Neural crest cell (in vitro differentiated cells): ENCODE results near the gene ZSCAN21. TPM values are rescaled to one million over a fixed set of nuclear protein-coding genes. Genes with fewer than 3 reads are reported as not detected.

Experiments used
- DNase-seq: peaks from one replicate; pipeline ENCODE4 v3.0.0; 2021; ENCODE audit warnings: low read depth, mixed read lengths, low spot score
- H3K27ac Mint-ChIP-seq: one replicate; pipeline ENCODE4 v1.8.0; 2021; ENCODE audit warnings: mild to moderate bottlenecking, mixed read lengths; ENCODE audit not compliant: unreplicated experiment
- H3K27me3 Mint-ChIP-seq: 2 replicates; pipeline ENCODE4 v1.8.0; 2021; ENCODE audit warnings: low read depth, mild to moderate bottlenecking, mixed read lengths
- H3K36me3 Mint-ChIP-seq: 2 replicates; pipeline ENCODE4 v1.8.0; 2021; ENCODE audit warnings: low read depth, mild to moderate bottlenecking, mixed read lengths
- H3K4me1 Mint-ChIP-seq: 2 replicates; pipeline ENCODE4 v1.8.0; 2021; ENCODE audit warnings: mixed read lengths
- H3K4me3 Mint-ChIP-seq: one replicate; pipeline ENCODE4 v1.8.0; 2021; ENCODE audit warnings: mild to moderate bottlenecking, mixed read lengths
- H3K9me3 Mint-ChIP-seq: 2 replicates; pipeline ENCODE4 v1.8.0; 2021; ENCODE audit warnings: mixed read lengths
- CTCF ChIP-seq: fragments of 200-600 bp; sonication (generic); conservative IDR thresholded peaks from 2 replicates; pipeline ENCODE4 v1.5.0; 2021; ENCODE audit warnings: antibody characterized with exemption, mild to moderate bottlenecking
- total RNA-seq: library from RNA; stranded (reverse); gene quantifications from 2 replicates; pipeline ENCODE4 v1.2.1, GENCODE V29; 2021

The ZSCAN21 gene
- total RNA-seq, 1 donor from 2014 or later, result 20.3 TPM

- H3K4me3 Mint-ChIP-seq, result peak overlapping the region; percentile 96
- DNase-seq, result no peak
- peak overlapping the region; percentile 43 for H3K27ac Mint-ChIP-seq
- H3K4me1 Mint-ChIP-seq, result peaks cover 25% of the 10 kb centered on the region
- TF ChIP-seq CTCF, result no peak
- no peaks in the 10 kb centered on the region for H3K27me3 Mint-ChIP-seq
- H3K36me3 Mint-ChIP-seq, result no peaks in the 10 kb centered on the region
- H3K9me3 Mint-ChIP-seq, result no peaks in the 10 kb centered on the region
These were observed 894 bp upstream of the ZSCAN21 start for GRCh38 chr7:100048680-100049079.

- no peak for DNase-seq
- TF ChIP-seq CTCF, result no peak
- Mint-ChIP-seq H3K4me1 (peaks cover 25% of the 10 kb centered on the region), H3K36me3 (no peaks in the 10 kb centered on the region), H3K4me3 (peak overlapping the region; percentile 80), H3K27me3 (no peaks in the 10 kb centered on the region), H3K9me3 (no peaks in the 10 kb centered on the region), H3K27ac (no peak overlapping the region)
These were observed 2.0 kb downstream of the ZSCAN21 start for GRCh38 chr7:100051611-100052010.

GRCh38 chr7:100053215-100053614 lies 3.6 kb downstream of the ZSCAN21 start:
- TF ChIP-seq CTCF, result peak; percentile 63
- Mint-ChIP-seq H3K27me3 (no peaks in the 10 kb centered on the region), H3K36me3 (peaks cover 2% of the 10 kb centered on the region), H3K4me3 (peak overlapping the region; percentile 78), H3K4me1 (peaks cover 25% of the 10 kb centered on the region), H3K9me3 (no peaks in the 10 kb centered on the region), H3K27ac (no peak overlapping the region)
- DNase-seq, result no peak

- Mint-ChIP-seq H3K27ac (no peak overlapping the region), H3K9me3 (no peaks in the 10 kb centered on the region), H3K27me3 (no peaks in the 10 kb centered on the region), H3K4me3 (no peak overlapping the region), H3K36me3 (peaks cover 16% of the 10 kb centered on the region), H3K4me1 (no peaks in the 10 kb centered on the region)
- DNase-seq, result no peak
- no peak for TF ChIP-seq CTCF
These were observed 7.4 kb downstream of the ZSCAN21 start for GRCh38 chr7:100057006-100057405.

GRCh38 chr7:100059251-100059739 lies 9.7 kb downstream of the ZSCAN21 start:
- Mint-ChIP-seq H3K4me3 (no peak overlapping the region), H3K4me1 (no peaks in the 10 kb centered on the region)

More at GRCh38 chr7:100059251-100059739, 9.7 kb downstream of the ZSCAN21 start:
- no peak for DNase-seq
- H3K36me3 Mint-ChIP-seq, result peaks cover 25% of the 10 kb centered on the region
- no peak overlapping the region for H3K27ac Mint-ChIP-seq
- no peaks in the 10 kb centered on the region for H3K9me3 Mint-ChIP-seq
- TF ChIP-seq CTCF, result no peak
- H3K27me3 Mint-ChIP-seq, result peaks cover 3% of the 10 kb centered on the region
